IPS-18c (cell line): ENCODE results near the gene CCDC175.

ENCODE experiments used
- H3K4me3 ChIP-seq: 2 replicates; pipeline ENCODE4 v1.7.0; 2013; ENCODE audit warnings: low read depth, mild to moderate bottlenecking, low read length, moderate library complexity; ENCODE audit not compliant: insufficient read depth
- H3K9me3 ChIP-seq: one replicate; pipeline ENCODE4 v1.6.1; 2013; ENCODE audit warnings: mild to moderate bottlenecking, low read length, moderate library complexity; ENCODE audit not compliant: control insufficient read depth, insufficient read depth

The CCDC175 gene

DNA sequence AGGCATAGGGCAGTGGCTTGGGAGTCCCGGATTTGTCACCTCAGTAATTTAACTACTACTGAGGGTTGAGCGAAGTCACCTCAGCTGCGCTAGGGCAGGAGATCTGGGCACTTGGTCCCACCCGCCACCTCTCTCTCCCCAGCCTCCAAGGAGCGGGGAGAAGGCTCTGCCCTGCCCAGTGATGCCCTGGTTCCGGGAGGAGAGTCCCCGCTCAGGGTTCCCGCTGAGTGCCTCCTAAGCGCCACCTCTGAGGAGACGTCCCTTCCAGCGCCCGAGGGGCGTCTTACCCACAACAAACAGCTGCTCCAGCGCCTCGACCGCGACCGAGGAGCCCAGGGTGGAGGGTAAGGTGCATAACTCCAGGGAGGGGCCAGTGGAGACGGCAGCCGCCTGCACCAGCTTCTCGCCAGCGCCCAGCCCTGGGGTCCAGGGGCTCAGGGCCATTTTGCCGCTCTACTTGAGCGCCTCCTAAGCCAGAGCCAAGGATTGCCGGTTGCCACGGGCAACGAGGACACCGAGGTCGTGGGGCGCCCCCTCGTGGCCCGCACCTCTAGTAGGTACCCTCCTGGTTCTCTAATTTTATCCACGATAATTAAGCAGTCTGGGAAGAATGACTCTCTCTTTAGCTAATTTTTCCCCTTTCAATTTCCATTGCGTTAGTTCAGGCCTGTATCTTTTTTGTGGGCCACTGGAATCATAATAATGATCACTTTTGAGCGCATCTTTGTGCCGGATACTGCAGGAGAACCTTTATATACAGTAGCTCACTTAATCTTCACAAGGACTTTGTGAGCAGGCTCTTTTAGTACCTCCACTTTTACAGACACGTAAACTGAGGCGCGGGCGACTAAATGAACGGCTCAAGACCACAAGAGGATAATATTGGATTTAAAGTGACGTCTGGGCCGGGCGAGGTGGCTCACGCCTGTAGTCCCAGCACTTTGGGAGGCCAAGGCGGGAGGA lies at the start of gene CCDC175:
Gene CCDC175 (minus strand): TSS at position 481 of the 963 bp plus-strand sequence. CDS start 37 bp downstream, at position 444.
- Histone ChIP-seq H3K9me3 (no peaks in the 10 kb centered on the region), H3K4me3 (peak within 1 kb of the TSS; percentile 76)

DNA sequence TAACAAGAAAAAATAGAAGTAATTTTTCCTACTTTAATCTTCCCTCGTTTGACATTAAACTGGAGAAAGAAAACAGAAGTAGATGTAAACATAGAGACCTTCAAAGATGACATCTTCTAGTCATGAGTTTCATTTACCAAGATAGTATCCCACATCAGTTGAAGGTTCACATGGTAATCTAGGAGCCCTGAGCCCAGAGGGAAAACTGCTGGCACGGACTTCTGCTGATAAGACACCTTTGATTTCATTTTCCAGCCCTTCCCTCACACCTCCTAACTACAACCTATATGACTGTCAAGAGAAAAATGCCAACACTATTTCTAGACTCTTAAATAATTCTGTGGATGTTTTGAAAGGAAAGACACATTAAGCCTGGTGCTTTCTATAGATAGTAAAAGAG lies 46.0 kb upstream of the CCDC175 start:
- Histone ChIP-seq H3K4me3 (no peak overlapping the region), H3K9me3 (no peaks in the 10 kb centered on the region)

DNA sequence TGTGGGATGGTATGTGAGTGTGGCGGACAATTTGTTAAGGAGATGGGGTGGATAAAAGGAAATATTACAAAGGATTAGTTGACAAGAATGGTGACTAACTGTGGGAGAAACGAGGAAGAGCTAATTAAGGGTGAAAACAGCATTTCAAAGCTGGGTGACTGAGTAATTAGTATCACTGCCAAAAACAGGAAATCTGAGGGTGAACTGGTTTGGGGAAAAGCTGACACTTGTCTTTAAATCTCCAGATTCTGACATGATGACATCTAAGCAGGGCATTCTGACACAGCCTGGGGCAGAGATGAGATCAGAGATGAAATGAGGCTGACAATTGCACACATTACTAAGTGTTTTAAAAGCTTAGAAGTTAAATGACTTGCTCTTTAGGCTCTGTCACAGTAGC lies 42.4 kb upstream of the CCDC175 start:
- Histone ChIP-seq H3K9me3 (no peaks in the 10 kb centered on the region), H3K4me3 (no peak overlapping the region)

DNA sequence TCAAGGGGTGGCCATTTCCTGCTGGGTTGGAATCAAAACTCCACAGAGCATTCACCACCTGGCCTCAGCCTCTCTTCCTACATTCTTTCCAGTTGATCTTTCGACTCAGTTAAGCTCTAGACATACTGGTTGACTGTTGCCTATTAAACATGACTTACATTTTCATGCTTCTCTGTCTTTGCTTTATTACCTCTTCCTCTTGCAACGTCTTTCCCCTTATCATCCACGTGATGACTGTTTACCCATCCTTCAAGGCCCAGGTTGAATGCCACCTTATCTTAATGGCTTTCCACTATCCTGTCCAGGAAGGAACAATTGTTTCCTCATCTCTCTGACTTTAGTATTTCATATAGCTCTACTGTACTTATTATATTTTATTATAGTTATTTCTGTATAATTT lies 24.4 kb upstream of the CCDC175 start:
- Histone ChIP-seq H3K4me3 (no peak overlapping the region), H3K9me3 (no peaks in the 10 kb centered on the region)

DNA sequence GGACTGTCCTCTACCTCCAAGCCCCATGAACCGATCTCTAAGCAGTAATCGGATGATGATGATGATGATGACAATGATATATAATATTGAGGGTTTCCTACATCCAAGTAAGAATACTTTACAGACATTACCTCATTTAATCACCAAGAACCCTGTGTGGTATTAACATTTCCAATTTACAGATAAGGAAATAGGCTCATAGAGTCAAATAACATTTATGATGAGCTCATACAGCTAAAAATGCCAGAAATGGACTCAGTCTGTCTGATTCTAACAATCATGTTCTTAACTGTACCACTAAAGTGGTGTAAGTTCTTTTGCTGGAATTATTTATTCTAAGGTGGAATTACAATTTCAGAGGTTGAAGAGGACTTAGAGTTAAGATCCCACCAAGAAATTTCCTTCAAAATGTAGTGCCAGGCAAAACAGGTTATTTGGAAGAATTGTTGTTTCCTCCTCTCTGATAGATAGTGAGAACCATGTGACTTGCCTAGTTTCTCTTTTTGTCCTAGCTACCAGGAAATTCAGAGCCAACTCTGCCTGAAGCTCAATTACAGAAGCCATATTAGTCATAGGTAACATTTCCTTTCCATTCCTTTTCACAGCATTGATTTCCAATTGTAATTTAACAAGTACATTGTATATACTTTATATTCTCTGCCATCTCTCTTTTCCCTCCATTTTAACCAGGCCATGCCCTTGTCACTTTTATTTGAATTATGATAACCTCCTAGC lies 23.8 kb upstream of the CCDC175 start:
- H3K9me3 ChIP-seq = no peaks in the 10 kb centered on the region
- H3K4me3 ChIP-seq = no peak overlapping the region

DNA sequence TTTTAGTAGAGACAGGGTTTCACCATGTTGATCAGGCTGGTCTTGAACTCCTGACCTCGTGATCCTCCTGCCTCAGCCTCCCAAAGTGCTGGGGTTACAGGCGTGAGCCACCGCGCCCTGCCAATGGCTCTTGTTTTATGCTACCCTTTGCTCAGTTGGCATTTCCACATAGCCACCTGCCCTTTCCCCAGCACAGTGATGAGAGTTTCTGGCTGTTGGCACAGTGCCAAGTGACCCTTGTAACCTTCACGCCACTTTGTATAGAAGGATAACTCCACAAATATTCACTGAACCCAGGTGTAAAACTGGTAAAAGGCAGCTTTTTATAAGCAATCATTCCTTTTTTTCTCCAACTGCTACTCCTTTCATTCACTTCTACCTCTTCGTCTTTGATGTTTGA lies 18.5 kb upstream of the CCDC175 start:
- H3K9me3 ChIP-seq = no peaks in the 10 kb centered on the region
- no peak overlapping the region for H3K4me3 ChIP-seq

DNA sequence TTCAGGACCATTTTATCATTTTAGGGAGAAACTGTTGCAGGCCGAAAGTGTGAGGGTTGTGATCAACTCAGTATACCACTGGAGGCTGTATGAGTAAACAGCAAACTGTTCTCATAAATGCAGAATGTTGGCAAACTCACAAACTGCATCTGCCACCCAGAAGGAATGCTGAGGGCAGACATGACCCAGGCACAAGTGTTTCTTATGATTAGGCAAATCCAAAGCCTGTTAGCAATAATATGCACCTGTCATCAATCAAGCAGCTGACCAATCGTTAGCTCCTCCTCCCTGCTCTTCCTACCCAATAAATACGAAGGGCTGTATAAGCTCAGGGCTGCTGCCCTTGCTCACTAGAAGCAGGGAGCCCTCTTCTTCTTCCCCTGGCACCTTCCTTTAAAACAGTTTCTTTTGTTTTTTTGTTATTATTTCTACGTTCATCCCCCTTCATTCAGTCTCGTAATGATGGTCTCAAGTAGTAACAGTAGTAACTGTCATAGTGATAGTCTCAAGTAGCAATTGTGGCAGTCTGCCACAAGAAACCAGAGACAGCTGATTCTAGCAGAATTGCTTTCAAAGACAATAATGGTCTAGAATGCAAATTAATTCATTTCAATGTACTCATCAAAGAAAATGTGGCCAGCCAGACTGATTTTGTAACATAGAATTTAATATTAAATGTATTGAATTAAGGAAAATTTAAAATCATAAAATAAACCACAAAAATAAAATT lies 15.2 kb upstream of the CCDC175 start:
- Histone ChIP-seq H3K9me3 (no peaks in the 10 kb centered on the region), H3K4me3 (no peak overlapping the region)

DNA sequence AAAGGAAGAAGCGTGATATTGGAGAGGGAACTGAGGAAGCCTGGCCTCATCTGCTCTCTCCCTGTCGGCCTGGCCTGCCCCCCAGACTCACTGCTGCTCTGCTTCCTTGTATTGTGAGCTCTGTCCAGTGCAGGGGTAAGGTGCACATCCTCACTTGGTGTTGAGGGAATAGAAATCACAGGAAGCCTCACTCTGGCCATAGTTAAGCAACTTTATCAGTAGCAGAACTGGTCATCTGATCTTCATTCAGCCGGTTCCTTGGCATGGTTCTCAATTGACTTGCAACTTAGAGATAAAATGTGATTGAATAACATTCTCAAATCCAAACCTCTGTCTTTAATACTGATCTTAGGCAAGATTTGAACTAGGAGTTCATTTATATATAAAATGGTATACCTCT lies 11.5 kb upstream of the CCDC175 start:
- H3K9me3 ChIP-seq = no peaks in the 10 kb centered on the region
- H3K4me3 ChIP-seq = no peak overlapping the region

DNA sequence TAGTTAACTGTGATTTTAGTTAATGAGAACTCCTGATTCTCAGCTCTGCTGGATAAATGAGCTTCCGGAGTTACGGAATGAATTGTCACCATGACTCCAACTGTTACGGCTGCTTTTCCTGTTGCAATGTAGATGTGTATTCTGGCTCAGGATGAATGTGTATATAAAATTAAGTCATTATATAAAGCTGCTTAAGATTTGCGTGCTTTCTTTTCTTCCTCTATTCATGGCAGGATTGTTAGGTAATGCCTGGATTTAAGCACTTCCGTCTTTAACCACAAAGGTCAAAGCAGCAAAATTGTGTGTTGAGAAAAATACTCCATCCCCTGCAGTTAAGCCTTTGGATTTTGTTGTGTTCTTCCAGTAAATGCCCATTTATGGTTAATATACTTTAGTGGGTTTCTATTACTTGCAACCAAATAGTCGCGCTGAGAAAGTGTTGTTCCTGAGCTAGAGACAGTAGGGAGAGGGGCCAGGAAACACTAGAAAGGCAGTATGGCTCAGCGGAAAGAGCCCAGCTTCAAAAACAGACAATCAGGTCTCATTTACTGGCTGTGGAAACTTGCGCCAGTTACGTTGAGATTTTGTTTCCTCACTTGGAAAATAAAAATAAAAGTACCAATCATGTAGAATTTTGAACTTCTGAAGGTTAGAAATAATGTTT lies 9.4 kb upstream of the CCDC175 start:
- Histone ChIP-seq H3K4me3 (no peak overlapping the region), H3K9me3 (no peaks in the 10 kb centered on the region)

DNA sequence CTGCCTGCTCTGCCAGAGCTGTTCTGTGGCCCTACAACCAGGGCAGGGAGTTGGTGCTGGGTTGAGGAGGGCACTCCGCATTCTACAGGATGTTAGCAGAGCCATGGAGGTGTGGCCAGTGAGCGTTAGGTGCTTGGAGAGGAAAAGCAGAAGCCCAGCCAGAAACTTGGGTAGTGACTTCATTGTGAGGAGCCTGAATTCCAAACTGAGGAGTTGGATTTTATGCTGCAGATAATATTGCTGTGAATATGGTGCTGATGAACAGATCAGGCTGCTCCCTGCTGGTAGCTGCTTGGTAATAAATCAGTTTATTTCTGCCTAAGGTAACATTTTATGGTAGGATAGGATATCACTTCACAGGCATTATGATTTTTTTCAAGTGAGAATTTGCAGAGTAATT lies 7.1 kb upstream of the CCDC175 start:
- Histone ChIP-seq H3K4me3 (no peak overlapping the region), H3K9me3 (no peaks in the 10 kb centered on the region)

DNA sequence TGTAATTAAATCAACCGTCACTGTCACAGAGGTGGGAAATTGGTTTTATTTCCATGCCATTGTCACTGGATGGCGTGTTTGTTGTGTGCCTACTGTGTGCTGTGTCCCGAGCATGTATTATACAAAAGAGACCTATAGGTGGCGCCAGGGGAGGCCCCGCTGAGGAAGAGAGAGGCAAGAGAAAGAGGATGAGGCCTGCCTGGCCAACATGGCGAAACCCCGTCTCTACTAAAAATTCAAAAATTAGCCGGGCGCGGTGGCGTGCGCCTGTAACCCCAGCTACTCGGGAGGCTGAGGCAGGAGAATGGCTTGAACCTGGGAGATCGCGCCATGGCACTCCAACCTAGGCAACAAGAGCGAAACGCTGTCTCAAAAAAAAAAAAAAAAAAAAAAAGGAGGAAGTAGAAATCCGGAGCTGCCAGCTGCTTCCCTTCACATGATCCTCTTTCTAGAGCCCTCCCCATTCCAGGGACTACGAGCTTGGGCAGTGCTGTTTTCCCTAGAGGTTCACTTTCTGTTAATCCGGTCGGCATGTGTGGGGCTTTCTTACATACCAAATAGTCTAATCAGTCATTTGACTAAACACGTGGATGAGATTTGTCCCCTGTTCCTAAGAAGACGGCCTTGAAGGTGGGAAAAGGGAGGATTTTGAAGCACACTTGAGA lies 6.4 kb upstream of the CCDC175 start:
- Histone ChIP-seq H3K4me3 (no peak overlapping the region), H3K9me3 (no peaks in the 10 kb centered on the region)

DNA sequence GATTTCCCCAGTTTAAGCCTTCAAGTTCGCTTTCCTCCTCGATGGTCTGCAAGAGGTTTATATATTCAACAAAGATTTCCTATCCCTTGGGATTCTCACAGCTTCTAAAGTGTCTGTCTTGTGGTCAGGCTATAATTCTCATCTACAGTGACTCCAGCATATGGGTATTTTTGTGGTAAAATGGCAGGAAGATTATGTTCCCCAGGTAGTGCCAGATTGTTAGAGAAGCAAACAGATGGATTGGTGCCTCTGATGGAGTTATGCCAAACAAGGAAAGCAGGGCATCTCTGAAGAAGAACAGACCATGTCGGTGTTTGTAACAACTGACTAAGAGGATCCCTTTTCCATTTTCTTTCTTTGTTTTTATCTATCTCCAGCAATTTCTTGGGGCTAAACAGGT lies 5.5 kb upstream of the CCDC175 start:
- no peaks in the 10 kb centered on the region for H3K9me3 ChIP-seq
- no peak overlapping the region for H3K4me3 ChIP-seq

DNA sequence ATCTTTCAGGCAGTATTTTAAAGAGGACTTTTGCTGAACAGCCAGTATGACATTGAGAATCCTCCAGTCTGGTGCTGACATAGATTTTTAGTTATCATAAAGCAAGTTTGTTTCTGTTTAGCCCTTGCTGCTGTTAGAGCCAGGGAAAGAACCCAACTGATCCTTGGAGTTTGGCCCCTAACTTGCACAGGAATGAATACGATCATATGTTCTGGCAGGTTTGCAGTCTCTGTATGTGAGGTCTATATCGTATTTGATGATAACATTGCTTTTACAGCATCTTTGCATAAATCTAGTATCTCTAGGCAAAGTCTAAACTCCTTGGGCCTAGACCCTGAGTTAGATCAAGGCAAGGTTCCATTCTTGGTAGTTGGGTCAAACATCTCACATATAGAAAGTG lies 4.3 kb upstream of the CCDC175 start:
- Histone ChIP-seq H3K9me3 (no peaks in the 10 kb centered on the region), H3K4me3 (no peak overlapping the region)

DNA sequence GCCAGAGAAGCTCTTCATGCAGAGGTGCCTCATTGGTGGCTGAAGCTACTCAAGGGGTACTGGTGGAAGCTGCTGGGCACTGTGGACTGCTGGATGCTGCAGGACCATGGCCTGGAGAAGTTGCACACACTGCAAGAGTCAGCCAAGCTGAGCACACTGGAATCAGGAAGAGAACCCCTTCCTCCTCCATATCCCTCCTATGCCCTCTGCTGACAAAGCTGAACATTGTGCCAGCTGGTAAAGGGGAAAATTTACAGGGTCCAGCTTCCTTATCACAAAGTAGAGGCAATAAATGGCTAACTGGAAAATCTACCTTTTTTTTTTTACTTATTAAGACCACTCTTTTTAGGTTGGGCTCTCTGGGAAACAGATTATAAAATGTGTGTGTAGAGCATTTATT lies 6.5 kb downstream of the CCDC175 start:
- no peaks in the 10 kb centered on the region for H3K9me3 ChIP-seq
- no peak overlapping the region for H3K4me3 ChIP-seq

DNA sequence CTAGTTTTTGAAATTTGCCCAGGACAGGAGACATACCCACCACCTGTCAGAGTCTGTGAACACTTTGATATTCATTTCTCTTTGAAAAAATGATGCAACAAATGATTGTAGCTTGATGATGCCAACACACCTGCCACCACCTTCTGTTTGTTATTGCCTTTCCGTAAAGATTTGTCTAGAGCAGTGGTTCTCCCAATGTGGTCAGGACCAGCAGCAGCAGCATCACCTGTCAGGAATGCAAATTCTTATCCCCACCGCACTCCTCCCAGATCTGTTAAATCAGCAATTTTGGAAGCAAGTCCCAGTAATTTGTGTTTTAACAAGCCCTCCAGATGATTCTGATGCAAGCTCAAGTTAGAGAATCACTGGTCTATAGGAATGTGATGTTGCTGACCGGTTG lies 9.9 kb downstream of the CCDC175 start:
- H3K9me3 ChIP-seq = no peaks in the 10 kb centered on the region
- H3K4me3 ChIP-seq = no peak overlapping the region

DNA sequence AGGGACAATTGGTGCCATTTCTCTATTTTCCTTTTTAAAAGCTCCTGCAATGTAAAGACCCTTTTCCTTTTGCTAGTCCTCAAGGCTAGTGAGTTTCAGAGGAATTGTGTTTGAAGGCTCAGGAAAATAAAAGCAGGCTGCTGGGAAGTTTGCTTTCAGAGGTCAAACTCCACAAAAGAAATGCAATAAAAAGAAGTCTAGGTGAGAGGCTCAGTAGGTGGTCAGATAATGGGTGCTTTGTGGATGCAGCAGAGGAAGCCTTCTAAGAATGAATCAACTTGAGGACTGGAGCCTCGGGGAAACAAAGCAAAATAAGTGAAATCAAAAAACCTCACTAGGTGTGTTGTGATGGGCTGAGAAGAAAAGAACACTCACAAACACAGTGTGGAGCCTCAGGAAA lies 10.3 kb downstream of the CCDC175 start:
- Histone ChIP-seq H3K4me3 (no peak overlapping the region), H3K9me3 (no peaks in the 10 kb centered on the region)

DNA sequence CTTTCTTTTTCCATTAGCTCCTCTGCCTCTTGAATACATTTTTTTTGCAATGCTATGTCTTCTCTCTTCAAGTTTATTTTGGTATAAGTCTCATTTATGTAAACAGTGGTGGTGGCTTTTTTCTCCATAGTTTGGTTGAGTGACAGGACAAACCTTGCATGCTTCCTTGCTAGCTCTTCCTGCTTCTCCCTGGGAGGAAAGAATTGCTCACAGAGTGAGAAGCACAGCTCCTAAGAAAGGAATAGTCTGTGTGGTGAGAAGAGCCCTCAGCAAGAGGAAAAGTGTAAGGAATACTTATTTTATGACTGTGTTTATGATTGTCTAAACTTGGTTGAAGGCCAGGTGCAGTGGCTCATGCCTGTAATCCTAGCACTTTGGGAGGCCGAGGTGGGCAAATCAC lies 11.5 kb downstream of the CCDC175 start:
- Histone ChIP-seq H3K9me3 (no peaks in the 10 kb centered on the region), H3K4me3 (no peak overlapping the region)
